Measurements from ENCODE around the gene NACC2. TPM values are rescaled to one million over a fixed set of nuclear protein-coding genes. Genes with fewer than 3 reads are reported as not detected.

NACC2 gene
- total RNA-seq, 1 donor from 2014 or later: 3.9 TPM

DNA sequence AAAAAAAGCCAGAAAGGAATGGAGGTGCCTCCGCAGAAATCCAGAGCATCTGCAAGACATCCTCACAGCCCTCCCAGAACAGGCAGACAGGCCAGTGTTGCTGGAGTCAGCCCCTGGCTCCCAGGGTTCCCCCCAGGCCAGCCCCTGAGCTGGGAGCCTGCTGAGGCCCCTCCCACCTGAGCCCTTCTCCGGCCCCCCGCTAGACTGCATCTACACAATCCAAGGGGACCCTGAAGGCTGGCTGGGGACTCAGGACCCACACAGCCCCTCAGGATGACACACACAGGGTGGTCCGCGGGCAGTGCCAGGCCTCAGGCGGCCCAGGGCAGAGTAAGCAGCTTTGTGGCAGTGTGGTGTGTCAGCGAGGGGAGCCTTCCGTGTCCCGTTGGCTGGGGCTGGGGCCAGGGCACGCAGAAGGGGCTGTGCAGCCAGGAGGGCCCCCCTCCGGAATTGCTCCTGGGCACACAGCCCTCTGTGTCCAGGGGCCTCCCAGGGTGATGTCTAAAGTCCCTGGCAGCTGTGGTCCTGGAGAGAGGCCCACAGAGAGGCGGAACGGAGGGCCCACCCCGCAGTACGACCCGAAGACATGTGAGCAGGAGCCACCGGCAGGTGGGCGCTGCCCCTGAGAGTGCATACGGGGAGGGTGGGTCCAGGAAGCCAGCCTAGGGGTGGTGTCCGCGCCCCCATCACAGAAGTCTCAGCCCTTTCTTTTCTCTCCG lies 20.7 kb upstream of the NACC2 start:
- no peak for DNase-seq
- H3K36me3 Mint-ChIP-seq (ENCODE audit: unreplicated experiment): no peaks in the 10 kb centered on the region
- no peaks in the 10 kb centered on the region for H3K4me1 Mint-ChIP-seq (ENCODE audit: low read depth, unreplicated experiment)
- no peak for TF ChIP-seq CTCF (IDR thresholded peaks at IDR 0.05; ENCODE audit: partially characterized antibody, unreplicated experiment)
- no peak overlapping the region for H3K27ac Mint-ChIP-seq (ENCODE audit: unreplicated experiment)
- no peaks in the 10 kb centered on the region for H3K9me3 Mint-ChIP-seq (ENCODE audit: unreplicated experiment)
- no peak overlapping the region for H3K4me3 Mint-ChIP-seq (ENCODE audit: unreplicated experiment)
- no peaks in the 10 kb centered on the region for H3K27me3 Mint-ChIP-seq (ENCODE audit: unreplicated experiment)

DNA sequence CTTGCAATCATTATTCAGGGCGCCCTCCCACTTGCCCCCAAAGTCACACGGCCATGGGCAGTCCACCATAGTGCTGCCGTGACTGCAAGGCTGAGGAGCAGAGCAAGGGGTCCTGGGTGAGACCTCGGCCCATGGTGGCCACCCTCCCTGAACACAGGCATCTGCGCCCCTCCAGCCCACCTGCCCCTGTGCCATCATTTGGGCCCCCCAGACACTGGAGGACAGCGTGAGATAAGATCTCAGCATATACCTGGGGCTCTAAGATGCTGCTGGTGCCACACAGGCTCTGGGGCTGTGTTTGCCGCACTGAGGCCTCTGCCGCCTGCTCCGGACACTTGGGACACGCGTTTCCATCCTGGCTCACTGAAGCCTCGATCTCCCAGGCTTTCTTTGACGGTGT lies 20.1 kb upstream of the NACC2 start:
- no peaks in the 10 kb centered on the region for H3K27me3 Mint-ChIP-seq (ENCODE audit: unreplicated experiment)
- no peaks in the 10 kb centered on the region for H3K9me3 Mint-ChIP-seq (ENCODE audit: unreplicated experiment)
- H3K4me1 Mint-ChIP-seq (ENCODE audit: low read depth, unreplicated experiment): no peaks in the 10 kb centered on the region
- H3K36me3 Mint-ChIP-seq (ENCODE audit: unreplicated experiment): no peaks in the 10 kb centered on the region
- no peak for DNase-seq
- TF ChIP-seq CTCF (IDR thresholded peaks at IDR 0.05; ENCODE audit: partially characterized antibody, unreplicated experiment): no peak
- no peak overlapping the region for H3K27ac Mint-ChIP-seq (ENCODE audit: unreplicated experiment)
- H3K4me3 Mint-ChIP-seq (ENCODE audit: unreplicated experiment): no peak overlapping the region

DNA sequence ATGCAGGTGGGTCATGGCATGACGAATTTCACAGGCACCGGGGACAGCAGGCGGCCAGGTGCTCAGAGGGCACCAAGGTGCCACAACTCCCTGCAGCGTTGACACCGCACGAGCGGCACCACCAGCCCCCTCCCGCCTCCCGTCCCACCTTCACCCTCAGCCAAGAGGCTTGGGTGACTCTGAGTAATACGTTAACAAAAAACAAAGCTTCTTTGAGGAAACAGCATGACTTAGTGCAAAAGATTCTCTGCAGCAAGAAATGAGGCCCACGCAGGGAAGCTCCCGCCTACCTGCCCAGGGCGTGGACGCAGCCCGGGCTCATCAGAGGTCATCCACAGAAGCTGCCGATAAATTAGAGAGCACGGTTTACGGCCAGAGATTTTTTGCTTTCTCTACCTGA lies 19.5 kb upstream of the NACC2 start:
- Mint-ChIP-seq H3K27ac (ENCODE audit: unreplicated experiment) (no peak overlapping the region), H3K4me3 (ENCODE audit: unreplicated experiment) (no peak overlapping the region), H3K4me1 (ENCODE audit: low read depth, unreplicated experiment) (no peaks in the 10 kb centered on the region), H3K36me3 (ENCODE audit: unreplicated experiment) (no peaks in the 10 kb centered on the region), H3K27me3 (ENCODE audit: unreplicated experiment) (no peaks in the 10 kb centered on the region), H3K9me3 (ENCODE audit: unreplicated experiment) (no peaks in the 10 kb centered on the region)
- TF ChIP-seq CTCF (IDR thresholded peaks at IDR 0.05; ENCODE audit: partially characterized antibody, unreplicated experiment): no peak
- no peak for DNase-seq

GRCh38 chr9:136112541-136112940 lies 17.5 kb upstream of the NACC2 start:
- no peaks in the 10 kb centered on the region for H3K36me3 Mint-ChIP-seq (ENCODE audit: unreplicated experiment)
- no peak for DNase-seq
- H3K9me3 Mint-ChIP-seq (ENCODE audit: unreplicated experiment): no peaks in the 10 kb centered on the region
- H3K4me1 Mint-ChIP-seq (ENCODE audit: low read depth, unreplicated experiment): peaks cover 3% of the 10 kb centered on the region
- H3K27ac Mint-ChIP-seq (ENCODE audit: unreplicated experiment): no peak overlapping the region
- no peak for TF ChIP-seq CTCF (IDR thresholded peaks at IDR 0.05; ENCODE audit: partially characterized antibody, unreplicated experiment)
- H3K27me3 Mint-ChIP-seq (ENCODE audit: unreplicated experiment): peaks cover 3% of the 10 kb centered on the region
- no peak overlapping the region for H3K4me3 Mint-ChIP-seq (ENCODE audit: unreplicated experiment)

DNA sequence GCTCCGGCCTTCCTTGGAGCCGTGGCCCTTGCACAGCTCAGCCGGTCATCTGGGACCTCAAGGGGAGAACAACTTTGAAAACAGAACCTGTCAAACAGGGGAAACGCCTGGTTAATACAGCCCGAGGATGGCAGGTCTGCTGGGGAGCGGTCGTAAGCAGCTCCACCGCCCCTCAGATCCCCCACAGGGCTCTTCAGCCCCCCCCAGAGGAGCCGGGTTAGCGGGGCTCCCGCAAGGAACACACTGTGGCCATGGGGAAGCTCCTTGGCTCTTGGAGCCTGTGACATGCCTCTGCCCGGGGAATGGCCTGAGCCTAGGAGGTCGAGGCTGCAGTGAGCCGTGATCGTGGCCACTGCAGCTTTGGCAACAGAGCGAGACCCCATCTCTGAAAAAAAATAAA lies 16.8 kb upstream of the NACC2 start:
- H3K4me1 Mint-ChIP-seq (ENCODE audit: low read depth, unreplicated experiment): peaks cover 7% of the 10 kb centered on the region
- no peak overlapping the region for H3K4me3 Mint-ChIP-seq (ENCODE audit: unreplicated experiment)
- peaks cover 4% of the 10 kb centered on the region for H3K27me3 Mint-ChIP-seq (ENCODE audit: unreplicated experiment)
- H3K9me3 Mint-ChIP-seq (ENCODE audit: unreplicated experiment): no peaks in the 10 kb centered on the region
- H3K27ac Mint-ChIP-seq (ENCODE audit: unreplicated experiment): no peak overlapping the region
- TF ChIP-seq CTCF (IDR thresholded peaks at IDR 0.05; ENCODE audit: partially characterized antibody, unreplicated experiment): no peak
- no peaks in the 10 kb centered on the region for H3K36me3 Mint-ChIP-seq (ENCODE audit: unreplicated experiment)
- DNase-seq: no peak
